Nephron progenitor cell (in vitro differentiated cells): Measurements from ENCODE around the gene SMARCB1.

ENCODE experiments used
- DNase-seq: peaks from one replicate; pipeline ENCODE4 v3.0.0; 2021
- H3K27ac Mint-ChIP-seq: 2 replicates; pipeline ENCODE4 v1.8.0; 2021; ENCODE audit warnings: mild to moderate bottlenecking, moderate library complexity, mixed read lengths
- H3K27me3 Mint-ChIP-seq: 2 replicates; pipeline ENCODE4 v1.8.0; 2021; ENCODE audit warnings: mild to moderate bottlenecking, low read depth, mixed read lengths; ENCODE audit not compliant: poor library complexity
- H3K36me3 Mint-ChIP-seq: 2 replicates; pipeline ENCODE4 v1.8.0; 2021; ENCODE audit warnings: low read depth, mixed read lengths
- H3K4me1 Mint-ChIP-seq: 2 replicates; pipeline ENCODE4 v1.8.0; 2021; ENCODE audit warnings: mixed read lengths
- H3K4me3 Mint-ChIP-seq: 2 replicates; pipeline ENCODE4 v1.8.0; 2021; ENCODE audit warnings: mild to moderate bottlenecking, moderate library complexity, mixed read lengths
- H3K9me3 Mint-ChIP-seq: 2 replicates; pipeline ENCODE4 v1.8.0; 2021; ENCODE audit warnings: mild to moderate bottlenecking, moderate library complexity, mixed read lengths
- TF ChIP-seq, protein P1 (sequence below): fragments of 200-600 bp; sonication (generic); IDR thresholded peaks from 2 replicates; pipeline ENCODE4 v1.5.0; 2021; ENCODE audit warnings: antibody characterized with exemption

Gene SMARCB1

GRCh38 chr22:23836692-23837495 is 50.1 kb downstream of the SMARCB1 start:
- Mint-ChIP-seq H3K9me3 (peaks cover 3% of the 10 kb centered on the region), H3K27ac (no peak overlapping the region), H3K36me3 (peaks cover 7% of the 10 kb centered on the region), H3K27me3 (peaks cover 12% of the 10 kb centered on the region), H3K4me3 (peak overlapping the region; percentile 60), H3K4me1 (peaks cover 52% of the 10 kb centered on the region)
- TF ChIP-seq, protein P1, sequence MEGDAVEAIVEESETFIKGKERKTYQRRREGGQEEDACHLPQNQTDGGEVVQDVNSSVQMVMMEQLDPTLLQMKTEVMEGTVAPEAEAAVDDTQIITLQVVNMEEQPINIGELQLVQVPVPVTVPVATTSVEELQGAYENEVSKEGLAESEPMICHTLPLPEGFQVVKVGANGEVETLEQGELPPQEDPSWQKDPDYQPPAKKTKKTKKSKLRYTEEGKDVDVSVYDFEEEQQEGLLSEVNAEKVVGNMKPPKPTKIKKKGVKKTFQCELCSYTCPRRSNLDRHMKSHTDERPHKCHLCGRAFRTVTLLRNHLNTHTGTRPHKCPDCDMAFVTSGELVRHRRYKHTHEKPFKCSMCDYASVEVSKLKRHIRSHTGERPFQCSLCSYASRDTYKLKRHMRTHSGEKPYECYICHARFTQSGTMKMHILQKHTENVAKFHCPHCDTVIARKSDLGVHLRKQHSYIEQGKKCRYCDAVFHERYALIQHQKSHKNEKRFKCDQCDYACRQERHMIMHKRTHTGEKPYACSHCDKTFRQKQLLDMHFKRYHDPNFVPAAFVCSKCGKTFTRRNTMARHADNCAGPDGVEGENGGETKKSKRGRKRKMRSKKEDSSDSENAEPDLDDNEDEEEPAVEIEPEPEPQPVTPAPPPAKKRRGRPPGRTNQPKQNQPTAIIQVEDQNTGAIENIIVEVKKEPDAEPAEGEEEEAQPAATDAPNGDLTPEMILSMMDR = no peak
- DNase-seq = no peak

DNA sequence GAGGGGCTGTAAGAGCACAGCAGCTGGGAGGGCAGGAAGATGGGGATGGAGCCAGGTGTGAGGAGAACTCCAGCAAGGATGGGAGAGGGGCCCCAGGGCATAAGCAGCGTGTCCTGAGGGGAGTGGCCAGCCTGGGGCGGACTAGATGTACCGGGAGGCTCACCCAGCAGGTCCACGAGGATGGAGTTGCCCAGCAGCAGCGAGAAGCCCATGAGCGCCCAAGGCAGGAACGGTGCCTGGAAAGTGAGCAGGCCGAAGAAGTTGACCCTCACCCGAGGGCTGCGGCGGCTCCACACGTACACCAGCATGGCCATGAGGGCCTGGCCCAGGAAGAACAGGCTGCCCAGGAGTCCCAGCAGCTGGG is 50.7 kb downstream of the SMARCB1 start:
- Mint-ChIP-seq H3K4me1 (peaks cover 55% of the 10 kb centered on the region), H3K4me3 (peak overlapping the region; percentile 60), H3K27ac (no peak overlapping the region), H3K27me3 (peaks cover 12% of the 10 kb centered on the region), H3K36me3 (peaks cover 7% of the 10 kb centered on the region), H3K9me3 (peaks cover 3% of the 10 kb centered on the region)
- DNase-seq = no peak
- TF ChIP-seq, protein P1 = no peak

DNA sequence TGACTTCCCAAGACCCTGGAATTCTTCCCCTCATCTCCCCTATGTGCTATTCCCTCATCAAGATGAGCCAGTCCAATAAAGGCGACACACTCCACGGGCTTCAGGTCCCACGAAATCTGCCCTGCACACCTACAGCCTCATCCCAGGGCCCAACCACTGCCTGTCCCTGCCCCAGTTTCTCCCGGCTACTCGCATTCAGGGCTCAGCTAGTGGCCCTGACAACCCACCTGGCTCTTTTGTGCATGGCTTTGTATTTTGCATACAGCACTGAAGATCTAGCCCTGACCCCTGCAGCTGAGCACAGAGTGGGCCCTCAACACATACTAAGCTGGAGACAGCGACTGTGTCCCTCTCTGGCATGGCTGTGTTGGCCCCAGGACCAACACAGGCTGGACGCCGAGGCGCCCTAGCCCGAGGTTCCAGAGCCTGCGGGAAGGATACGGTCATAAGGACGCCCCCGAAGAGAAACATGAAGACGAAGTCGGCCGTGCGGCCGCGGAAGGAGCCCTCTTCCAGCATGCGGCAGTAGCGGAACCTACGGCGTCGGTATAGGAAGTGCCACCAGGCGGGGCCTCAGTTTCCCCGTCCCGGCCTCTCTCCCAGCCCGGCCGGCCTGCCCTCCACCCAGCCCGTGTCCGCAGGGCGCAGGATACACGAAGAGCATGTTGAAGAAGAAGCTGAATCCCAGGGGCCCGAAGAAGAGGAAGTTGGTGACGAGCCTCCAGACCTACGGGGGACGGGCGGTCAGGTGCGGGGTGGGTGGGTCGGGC is 51.3 kb downstream of the SMARCB1 start:
- peaks cover 61% of the 10 kb centered on the region for H3K4me1 Mint-ChIP-seq
- no peak for DNase-seq

DNA sequence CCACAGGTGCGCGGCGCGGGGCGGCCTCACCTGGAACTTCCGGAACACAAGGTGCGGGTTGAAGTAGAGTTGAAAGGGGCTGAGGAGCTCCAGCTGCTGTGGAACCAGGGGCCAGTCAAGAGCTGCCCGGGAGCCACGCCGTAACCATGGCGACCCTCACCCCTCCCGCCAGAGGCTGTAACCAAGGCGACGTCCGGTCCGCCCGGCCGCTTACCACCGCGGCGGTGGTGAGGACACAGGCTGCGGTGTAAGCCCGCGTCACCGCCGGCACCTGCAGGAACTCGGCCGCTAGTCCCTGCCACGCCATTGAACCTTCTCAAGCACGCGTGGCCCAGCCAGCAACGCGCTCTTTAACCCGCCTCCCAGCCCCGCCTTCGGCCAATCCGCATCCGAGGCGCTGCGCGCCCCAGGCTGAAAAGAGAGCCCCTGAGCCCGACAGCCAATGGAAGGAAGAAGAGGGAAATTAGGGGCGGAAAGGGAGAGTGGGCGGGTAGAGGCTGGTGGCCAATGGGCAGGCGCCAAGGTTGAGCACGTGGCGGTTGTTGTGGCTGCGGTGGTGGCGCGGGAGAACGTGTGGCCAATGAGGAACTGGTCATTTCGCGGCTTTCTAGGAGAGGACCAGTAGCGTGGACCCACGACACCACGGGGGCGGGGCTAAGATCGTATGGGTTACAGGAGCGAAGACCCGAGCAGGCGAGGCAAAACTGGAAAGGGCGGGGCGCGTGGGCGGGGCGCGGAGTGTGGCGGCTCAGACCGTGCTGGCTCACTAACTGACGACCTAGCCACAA is 52.1 kb downstream of the SMARCB1 start, which contains the start of gene DERL3:
Gene DERL3 (minus strand): TSS at position 326 of the 788 bp plus-strand sequence. CDS start 19 bp downstream, at position 307.
- peak; percentile 99 for DNase-seq
- peaks cover 7% of the 10 kb centered on the region for H3K36me3 Mint-ChIP-seq
- TF ChIP-seq, protein P1 = no peak
- H3K27ac Mint-ChIP-seq = peak within 1 kb of the TSS; percentile 93
- peak within 1 kb of the TSS; percentile 86 for H3K4me3 Mint-ChIP-seq
- peaks cover 3% of the 10 kb centered on the region for H3K9me3 Mint-ChIP-seq
- peaks cover 12% of the 10 kb centered on the region for H3K27me3 Mint-ChIP-seq
- H3K4me1 Mint-ChIP-seq = peaks cover 65% of the 10 kb centered on the region

More for the DNA sequence above, 51.3 kb downstream of the SMARCB1 start:
- Mint-ChIP-seq H3K27ac (no peak overlapping the region), H3K4me3 (peak overlapping the region; percentile 86), H3K9me3 (peaks cover 3% of the 10 kb centered on the region), H3K27me3 (peaks cover 12% of the 10 kb centered on the region), H3K36me3 (peaks cover 7% of the 10 kb centered on the region)
- TF ChIP-seq, protein P1 = no peak

DNA sequence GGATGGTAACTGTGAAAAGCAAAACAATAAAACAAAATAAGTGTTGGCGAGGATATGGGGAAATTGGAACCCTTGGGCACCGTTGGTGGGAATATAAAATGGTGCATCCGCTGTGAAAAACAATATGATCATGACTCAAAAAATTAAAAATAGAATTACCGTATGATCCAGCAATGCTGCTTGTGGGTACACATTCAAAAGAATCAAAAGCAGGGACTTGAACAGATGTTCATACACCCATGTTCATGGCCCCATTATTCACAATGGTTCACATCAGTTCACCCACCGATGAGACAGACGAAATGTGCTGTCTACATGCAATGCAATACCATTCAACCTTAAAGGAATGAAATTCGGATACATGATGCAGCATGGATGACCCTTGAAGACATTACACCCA is 53.3 kb downstream of the SMARCB1 start:
- Mint-ChIP-seq H3K27ac (no peak overlapping the region), H3K4me3 (no peak overlapping the region), H3K27me3 (peaks cover 12% of the 10 kb centered on the region), H3K36me3 (peaks cover 7% of the 10 kb centered on the region), H3K9me3 (peaks cover 3% of the 10 kb centered on the region), H3K4me1 (peaks cover 70% of the 10 kb centered on the region)
- TF ChIP-seq, protein P1 = no peak
- no peak for DNase-seq
